H9 (cell line): Measurements from ENCODE around the gene CD48. TPM values are rescaled to one million over a fixed set of nuclear protein-coding genes. Genes with fewer than 3 reads are reported as not detected.

Experiments used
- DNase-seq: peaks from one replicate; pipeline ENCODE4 v3.0.0-alpha.2; 2017
- H2AFZ ChIP-seq: one replicate; pipeline ENCODE4 v1.6.1; 2013; ENCODE audit warnings: mild to moderate bottlenecking, low read length, control low read depth, moderate library complexity
- H2AK5ac ChIP-seq: 2 replicates; pipeline ENCODE4 v1.6.1; 2013; ENCODE audit warnings: low read length, control low read depth, mixed read lengths; ENCODE audit not compliant: insufficient read length
- H2BK120ac ChIP-seq: one replicate; pipeline ENCODE4 v1.6.1; 2013; ENCODE audit warnings: low read depth, mild to moderate bottlenecking, low read length, control low read depth, inconsistent platforms; ENCODE audit not compliant: poor library complexity, severe bottlenecking
- H2BK12ac ChIP-seq: 2 replicates; pipeline ENCODE4 v1.6.1; 2013; ENCODE audit warnings: low read length, control low read depth, mixed read lengths, low read depth; ENCODE audit not compliant: insufficient read length
- H2BK15ac ChIP-seq: 2 replicates; pipeline ENCODE4 v1.6.1; 2013; ENCODE audit warnings: low read depth, low read length, control low read depth
- H2BK20ac ChIP-seq: one replicate; pipeline ENCODE4 v1.6.1; 2013; ENCODE audit warnings: low read depth, mild to moderate bottlenecking, low read length, control low read depth, inconsistent platforms; ENCODE audit not compliant: poor library complexity, severe bottlenecking
- H2BK5ac ChIP-seq: 2 replicates; pipeline ENCODE4 v1.6.1; 2013; ENCODE audit warnings: low read length, control low read depth, mixed read lengths; ENCODE audit not compliant: insufficient read length
- H3K14ac ChIP-seq: 2 replicates; pipeline ENCODE4 v1.6.1; 2013; ENCODE audit warnings: low read length, control low read depth; ENCODE audit not compliant: insufficient read depth
- H3K18ac ChIP-seq: 2 replicates; pipeline ENCODE4 v1.6.1; 2013; ENCODE audit warnings: low read depth, mild to moderate bottlenecking, mixed read lengths, low read length, control low read depth; ENCODE audit not compliant: insufficient read length
- H3K23ac ChIP-seq: 2 replicates; pipeline ENCODE4 v1.6.1; 2013; ENCODE audit warnings: low read length, control low read depth, mixed read lengths, low read depth; ENCODE audit not compliant: insufficient read length
- H3K23me2 ChIP-seq: 2 replicates; pipeline ENCODE4 v1.6.1; 2013; ENCODE audit warnings: low read depth, mild to moderate bottlenecking, mixed read lengths, low read length, control low read depth; ENCODE audit not compliant: insufficient read length, poor library complexity, severe bottlenecking
- H3K27ac ChIP-seq: 2 replicates; pipeline ENCODE4 v1.5.1; 2013; ENCODE audit warnings: low read length, control low read depth, mixed read lengths, low read depth; ENCODE audit not compliant: insufficient read length
- H3K27me3 ChIP-seq: 2 replicates; pipeline ENCODE4 v1.6.1; 2013; ENCODE audit warnings: low read length, control low read depth, inconsistent platforms; ENCODE audit not compliant: insufficient read depth
- H3K4ac ChIP-seq: 2 replicates; pipeline ENCODE4 v1.6.1; 2013; ENCODE audit warnings: low read depth, mild to moderate bottlenecking, control low read depth, inconsistent platforms, low read length, moderate library complexity
- H3K4me1 ChIP-seq: 2 replicates; pipeline ENCODE4 v1.6.1; 2013; ENCODE audit warnings: low read length, control low read depth, inconsistent platforms; ENCODE audit not compliant: insufficient read depth
- H3K4me2 ChIP-seq: 2 replicates; pipeline ENCODE4 v1.6.1; 2013; ENCODE audit warnings: low read length, control low read depth, mixed read lengths; ENCODE audit not compliant: insufficient read length, insufficient read depth
- H3K56ac ChIP-seq: 2 replicates; pipeline ENCODE4 v1.6.1; 2013; ENCODE audit warnings: low read depth, mild to moderate bottlenecking, mixed read lengths, low read length, control low read depth; ENCODE audit not compliant: insufficient read length
- H3K79me1 ChIP-seq: 2 replicates; pipeline ENCODE4 v1.6.1; 2013; ENCODE audit warnings: low read depth, mild to moderate bottlenecking, moderate library complexity, low read length, control low read depth, inconsistent platforms; ENCODE audit not compliant: insufficient read depth, poor library complexity, severe bottlenecking
- H3K79me2 ChIP-seq: 2 replicates; pipeline ENCODE4 v1.6.1; 2013; ENCODE audit warnings: low read length, control low read depth, inconsistent platforms; ENCODE audit not compliant: insufficient read depth
- H3K9ac ChIP-seq: 2 replicates; pipeline ENCODE4 v1.6.1; 2013; ENCODE audit warnings: low read length, control low read depth, mixed read lengths; ENCODE audit not compliant: insufficient read length; ENCODE audit errors: extremely low read depth
- H3K9me3 ChIP-seq: one replicate; pipeline ENCODE4 v1.6.1; 2013; ENCODE audit warnings: low read depth, low read length, inconsistent platforms; ENCODE audit not compliant: control insufficient read depth
- H3T11ph ChIP-seq: one replicate; pipeline ENCODE4 v1.6.1; 2013; ENCODE audit warnings: mild to moderate bottlenecking, low read length, control low read depth, inconsistent platforms
- H4K20me1 ChIP-seq: one replicate; pipeline ENCODE4 v1.6.1; 2013; ENCODE audit not compliant: control insufficient read depth, insufficient read length, insufficient read depth
- H4K5ac ChIP-seq: 2 replicates; pipeline ENCODE4 v1.6.1; 2013; ENCODE audit warnings: low read depth, mild to moderate bottlenecking, mixed read lengths, low read length, control low read depth; ENCODE audit not compliant: insufficient read length
- H4K8ac ChIP-seq: replicated peaks from 2 replicates; pipeline ENCODE4 v1.6.1; 2013; ENCODE audit warnings: low read length, control low read depth, mixed read lengths, low read depth; ENCODE audit not compliant: insufficient read length
- H4K91ac ChIP-seq: 2 replicates; pipeline ENCODE4 v1.6.1; 2013; ENCODE audit warnings: low read depth, mild to moderate bottlenecking, moderate library complexity, mixed read lengths, low read length, control low read depth; ENCODE audit not compliant: insufficient read length
- H3K27ac Mint-ChIP-seq, 3 experiments: 2 replicates in 2 of 3; 3 replicates in 1 of 3; pipeline ENCODE4 v1.8.0; 2020 to 2021; ENCODE audit warnings: mixed read lengths in 3 of 3, mild to moderate bottlenecking in 1 of 3, moderate library complexity in 1 of 3
- H3K27me3 Mint-ChIP-seq: 2 replicates; pipeline ENCODE4 v1.8.0; 2021; ENCODE audit warnings: low read depth, mild to moderate bottlenecking, moderate library complexity, mixed read lengths
- H3K36me3 Mint-ChIP-seq, 3 experiments: 2 replicates in 2 of 3; 3 replicates in 1 of 3; pipeline ENCODE4 v1.8.0; 2020 to 2021; ENCODE audit warnings: low read depth in 3 of 3, mixed read lengths in 3 of 3; ENCODE audit not compliant: insufficient read depth in 1 of 3
- H3K4me1 Mint-ChIP-seq, 2 experiments: 2 replicates each; pipeline ENCODE4 v1.8.0; 2020; ENCODE audit warnings: mixed read lengths in 2 of 2
- H3K4me3 Mint-ChIP-seq, 2 experiments: 2 replicates in 1 of 2; 3 replicates in 1 of 2; pipeline ENCODE4 v1.8.0; 2020 to 2021; ENCODE audit warnings: mild to moderate bottlenecking in 2 of 2, mixed read lengths in 2 of 2, moderate library complexity in 1 of 2
- H3K9me3 Mint-ChIP-seq, 2 experiments: 2 replicates in 1 of 2; 3 replicates in 1 of 2; pipeline ENCODE4 v1.8.0; 2020; ENCODE audit warnings: mild to moderate bottlenecking in 2 of 2, mixed read lengths in 2 of 2, moderate library complexity in 1 of 2
- CTCF ChIP-seq: fragments of 200-600 bp; sonication (generic); conservative IDR thresholded peaks from 3 replicates; pipeline ENCODE4 v1.8.0; 2021; ENCODE audit warnings: antibody characterized with exemption, mild to moderate bottlenecking
- WGBS: extraction: QIAGEN DNeasy Blood & Tissue Kit; methylation state at CpG from one replicate; pipeline ENCODE4 v1.1.7; 2013; ENCODE audit warnings: missing lambda C conversion rate, low lambda C conversion rate, mixed read lengths; ENCODE audit not compliant: insufficient read length; ENCODE audit errors: extremely low coverage; 5-methylcytosine and 5-hydroxymethylcytosine counted together
- total RNA-seq: library from RNA; stranded (reverse); gene quantifications from 2 replicates; pipeline ENCODE4 v1.2.1, GENCODE V29; 2021

CD48 gene
- total RNA-seq, 1 experiment from 2014 or later: not detected

- Histone ChIP-seq H3K79me2 (no peaks in the 10 kb centered on the region), H2AFZ (no peak overlapping the region), H3K4ac (no peak overlapping the region), H3K4me1 (peaks cover 3% of the 10 kb centered on the region; the same call in 1 of the 2 replicates), H3K9me3 (no peaks in the 10 kb centered on the region), H3K9ac (no peak overlapping the region), H3K27me3 (no peaks in the 10 kb centered on the region), H2BK20ac (no peak overlapping the region), H3K23me2 (no peaks in the 10 kb centered on the region), H2BK15ac (no peak overlapping the region), H3K14ac (no peak overlapping the region), H4K91ac (no peak overlapping the region), H3K56ac (no peak overlapping the region), H3K18ac (no peak overlapping the region), H2BK120ac (no peak overlapping the region), H3K27ac (no peak overlapping the region), H3K23ac (no peak overlapping the region), H4K20me1 (no peaks in the 10 kb centered on the region), H3K79me1 (no peaks in the 10 kb centered on the region), H2AK5ac (no peak overlapping the region), H2BK5ac (no peak overlapping the region), H3K4me2 (no peak overlapping the region), H2BK12ac (no peak overlapping the region), H4K8ac (no peak overlapping the region), H3T11ph (no peak overlapping the region), H4K5ac (no peak overlapping the region)
- DNase-seq: peak; percentile 94
- Mint-ChIP-seq H3K36me3 (peaks cover 4 to 8% (median 5%) of the 10 kb centered on the region in 3 experiments), H3K4me1 (peaks cover 6 to 8% of the 10 kb centered on the region in 2 experiments), H3K27me3 (no peaks in the 10 kb centered on the region; the same call in none of the 2 replicates), H3K9me3 (peaks cover 3 to 5% of the 10 kb centered on the region in 2 experiments), H3K4me3 (no peak overlapping the region), H3K27ac (peak overlapping the region in 1 of 3 experiments; percentile 76; a peak in 1 of 7 replicates)
- no CpG with 5 or more reads among the region's 10 CpGs for WGBS
- peak; percentile 100 for TF ChIP-seq CTCF
Observed at GRCh38 chr1:160681066-160681890, 30.3 kb downstream of the CD48 start.
